Measurements from ENCODE around the gene PEX7. TPM values are rescaled to one million over a fixed set of nuclear protein-coding genes. Genes with fewer than 3 reads are reported as not detected.

Gene PEX7
- total RNA-seq, 2 experiments from 2014 or later, result 2.5 to 3.3 TPM

DNA sequence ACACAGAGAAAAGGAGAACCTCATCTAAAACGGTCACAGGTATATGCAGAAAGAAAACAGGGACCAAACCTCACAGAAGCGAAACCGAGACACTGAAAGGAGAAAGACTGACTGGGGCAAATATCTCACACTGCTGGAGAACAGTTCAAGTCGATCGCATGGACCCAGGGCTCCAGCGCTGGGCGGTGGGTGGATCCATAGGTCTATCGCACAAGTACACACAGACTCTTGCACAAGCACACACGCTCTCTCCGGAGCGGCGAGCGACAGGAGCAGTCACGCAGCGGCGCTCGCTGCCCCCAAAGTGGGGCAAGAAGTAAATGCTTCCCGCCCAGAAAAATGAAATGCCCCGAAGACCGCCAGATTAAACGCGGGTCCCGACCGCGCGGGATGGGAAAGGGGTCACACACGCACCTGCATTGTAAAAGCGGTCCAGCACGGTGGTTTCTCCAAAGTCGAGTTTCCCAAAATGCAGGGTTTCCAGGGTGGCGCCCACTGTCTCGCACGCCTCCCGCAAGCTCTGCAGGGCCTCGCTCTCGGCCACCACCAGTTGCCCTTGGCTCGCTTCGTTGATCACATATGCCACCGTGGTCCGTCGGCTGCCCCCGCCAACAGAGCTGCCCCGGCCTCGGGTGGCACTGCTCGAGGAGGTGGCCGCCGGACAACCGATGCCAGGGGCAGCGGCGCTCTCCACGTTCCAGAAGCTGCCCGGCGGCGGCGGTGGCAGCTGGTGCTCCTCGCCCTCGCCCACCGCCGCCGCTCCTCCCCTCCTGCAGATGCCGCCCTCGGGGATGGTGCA lies 30.9 kb upstream of the PEX7 start:
- peak overlapping the region; percentile 81 for H3K27ac Mint-ChIP-seq
- peak; percentile 14 for ATAC-seq
- H3K36me3 Mint-ChIP-seq (ENCODE audit: low read depth), result peaks cover 28% of the 10 kb centered on the region
- POLR2A ChIA-PET, result interaction anchor here (0.7 to 3.4 kb wide), 20 partner anchors 11 to 501 kb away, joined by 3 to 43 read pairs (median 4); partner anchors contain the start of gene BCLAF1
- peak; percentile 65 for DNase-seq
- H3K9me3 Mint-ChIP-seq (ENCODE audit: insufficient read depth), result no peaks in the 10 kb centered on the region
- H3K4me3 Mint-ChIP-seq, result peak overlapping the region; percentile 96
- H3K4me1 Mint-ChIP-seq (ENCODE audit: low read depth), result peaks cover 40% of the 10 kb centered on the region
- no peaks in the 10 kb centered on the region for H3K27me3 Mint-ChIP-seq (ENCODE audit: low read depth)
- CTCF ChIA-PET, result interaction anchor here (0.6 to 9.6 kb wide), 81 partner anchors 9 to 504 kb away, joined by 3 to 496 read pairs (median 6); partner anchors contain the start of genes BCLAF1, PEX7 and SLC35D3

DNA sequence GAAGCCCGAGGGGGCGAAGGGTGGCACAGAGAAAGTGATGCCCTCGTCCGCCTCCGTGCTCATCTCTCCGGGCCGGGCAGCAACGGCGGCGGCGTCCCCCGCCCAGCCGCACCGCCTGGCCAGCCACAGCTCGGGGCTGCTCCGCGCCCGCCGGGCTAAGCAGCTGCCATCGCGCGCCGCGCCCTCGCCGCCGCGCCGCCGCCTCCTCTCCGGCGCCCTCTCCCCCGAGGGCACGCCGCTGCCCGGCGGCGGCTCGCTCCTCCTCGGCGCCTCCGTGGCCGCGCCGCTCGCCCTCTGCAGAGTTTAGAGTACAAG lies 30.3 kb upstream of the PEX7 start:
- Mint-ChIP-seq H3K36me3 (ENCODE audit: low read depth) (peaks cover 28% of the 10 kb centered on the region), H3K27ac (peak overlapping the region; percentile 97), H3K9me3 (ENCODE audit: insufficient read depth) (no peaks in the 10 kb centered on the region), H3K27me3 (ENCODE audit: low read depth) (no peaks in the 10 kb centered on the region), H3K4me1 (ENCODE audit: low read depth) (peaks cover 40% of the 10 kb centered on the region), H3K4me3 (peak overlapping the region; percentile 96)
- ATAC-seq (peak; percentile 29), DNase-seq (no peak)
- ChIA-PET CTCF (interaction anchor here (0.6 to 9.6 kb wide), 83 partner anchors 10 to 504 kb away, joined by 3 to 496 read pairs (median 6); partner anchors contain the start of genes BCLAF1, PEX7 and SLC35D3), POLR2A (interaction anchor here (0.6 to 3.4 kb wide), 23 partner anchors 8 to 502 kb away, joined by 3 to 43 read pairs (median 4); partner anchors contain the start of gene BCLAF1)

DNA sequence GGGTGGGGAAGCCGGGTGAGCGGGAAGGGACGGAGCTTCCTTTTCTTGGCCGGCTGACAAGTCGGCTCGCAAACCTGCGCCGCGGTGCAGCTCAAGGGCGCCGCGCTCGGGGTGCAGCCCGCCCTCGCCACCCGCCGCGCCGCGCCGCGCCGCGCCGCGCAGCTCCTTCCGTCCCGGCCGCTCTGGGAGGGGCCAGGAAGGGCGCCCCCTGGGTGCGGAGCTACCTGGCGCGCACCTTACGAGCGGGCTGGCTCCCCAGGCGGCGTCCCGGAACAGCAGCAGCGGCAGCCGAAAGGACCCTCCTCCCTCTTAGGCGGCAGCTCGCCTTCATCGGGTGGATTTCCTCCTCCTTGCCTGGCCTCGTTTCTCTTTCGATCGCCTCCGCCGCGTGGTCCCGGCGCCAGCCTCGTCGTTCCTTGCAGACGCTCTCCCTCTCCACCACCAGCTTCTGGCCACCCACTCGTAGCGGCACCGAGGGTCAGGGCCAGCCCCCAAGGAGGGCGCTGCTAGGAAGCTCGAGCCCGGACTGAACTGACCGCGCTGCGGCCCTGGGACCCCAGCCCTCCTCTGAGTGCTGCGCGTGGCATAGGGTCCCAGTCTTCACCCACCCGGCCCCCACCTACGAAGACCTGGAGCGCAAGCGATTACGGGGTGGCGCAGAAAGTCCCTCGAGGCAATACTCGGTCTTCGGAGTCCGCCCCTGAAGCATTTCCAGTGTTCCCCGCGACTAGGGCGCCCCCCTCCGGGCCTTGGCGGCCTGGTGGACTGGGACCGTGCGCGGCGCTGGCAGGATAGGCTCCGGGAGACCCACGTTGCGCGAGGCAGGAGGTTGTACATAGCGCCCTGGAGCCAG lies 29.8 kb upstream of the PEX7 start, which contains the start of gene MAP3K5:
Gene MAP3K5 (minus strand): TSS at position 68 of the 853 bp plus-strand sequence. CDS start 320 bp downstream, outside the sequence.
- ChIA-PET CTCF (interaction anchor here (0.6 to 9.6 kb wide), 84 partner anchors 9 to 505 kb away, joined by 3 to 496 read pairs (median 6); partner anchors contain the start of genes BCLAF1, PEX7 and SLC35D3), POLR2A (interaction anchor here (0.6 to 3.4 kb wide), 24 partner anchors 9 to 503 kb away, joined by 3 to 43 read pairs (median 4); partner anchors contain the start of gene BCLAF1)
- Mint-ChIP-seq H3K4me1 (ENCODE audit: low read depth) (peaks cover 35% of the 10 kb centered on the region), H3K27ac (peak within 1 kb of the TSS; percentile 97), H3K9me3 (ENCODE audit: insufficient read depth) (no peaks in the 10 kb centered on the region), H3K4me3 (peak within 1 kb of the TSS; percentile 96), H3K27me3 (ENCODE audit: low read depth) (no peaks in the 10 kb centered on the region), H3K36me3 (ENCODE audit: low read depth) (peaks cover 23% of the 10 kb centered on the region)
- ATAC-seq, result peak; percentile 86
- peak; percentile 95 for DNase-seq

DNA sequence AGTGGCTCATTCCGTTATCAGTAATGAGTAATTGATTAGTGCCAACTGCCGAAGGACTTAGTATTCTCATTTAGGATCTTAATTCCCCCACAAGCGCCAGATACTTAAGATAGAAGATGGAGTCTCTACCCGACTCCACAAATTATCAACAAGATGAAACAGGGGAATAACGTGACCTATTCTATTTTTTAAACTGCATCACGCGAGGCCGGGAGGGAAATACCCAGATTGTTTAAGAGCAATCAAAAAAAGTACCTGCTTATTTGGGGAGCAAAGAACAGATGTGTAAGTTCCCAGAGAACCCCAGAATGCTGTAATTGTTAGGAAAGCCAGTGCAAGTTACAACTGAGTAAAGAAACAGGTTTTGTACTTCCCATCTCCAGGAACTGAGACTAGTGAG lies 29.0 kb upstream of the PEX7 start:
- DNase-seq, result no peak
- no peak for ATAC-seq
- ChIA-PET POLR2A (interaction anchor here (1.5 to 3.4 kb wide), 3 partner anchors 30 to 149 kb away, joined by 8 to 43 read pairs (median 29); no protein-coding TSS in a partner anchor), CTCF (interaction anchor here (1.4 to 9.6 kb wide), 19 partner anchors 11 to 267 kb away, joined by 5 to 496 read pairs (median 11); no protein-coding TSS in a partner anchor)
- Mint-ChIP-seq H3K27ac (no peak overlapping the region), H3K36me3 (ENCODE audit: low read depth) (peaks cover 16% of the 10 kb centered on the region), H3K4me1 (ENCODE audit: low read depth) (peaks cover 27% of the 10 kb centered on the region), H3K9me3 (ENCODE audit: insufficient read depth) (no peaks in the 10 kb centered on the region), H3K27me3 (ENCODE audit: low read depth) (no peaks in the 10 kb centered on the region), H3K4me3 (peak overlapping the region; percentile 96)

- CTCF ChIA-PET, result interaction anchor here (1.0 to 5.9 kb wide), 4 partner anchors 56 to 180 kb away, joined by 4 to 73 read pairs (median 6); no protein-coding TSS in a partner anchor
- POLR2A ChIA-PET, result no interaction called here
Observed at GRCh38 chr6:136795386-136795785, 27.0 kb upstream of the PEX7 start.

GRCh38 chr6:136795996-136796395 lies 26.4 kb upstream of the PEX7 start:
- Mint-ChIP-seq H3K4me1 (ENCODE audit: low read depth) (peaks cover 7% of the 10 kb centered on the region), H3K36me3 (ENCODE audit: low read depth) (peaks cover 5% of the 10 kb centered on the region), H3K4me3 (no peak overlapping the region), H3K9me3 (ENCODE audit: insufficient read depth) (no peaks in the 10 kb centered on the region), H3K27ac (no peak overlapping the region), H3K27me3 (ENCODE audit: low read depth) (no peaks in the 10 kb centered on the region)
- ATAC-seq, result no peak
- ChIA-PET POLR2A (no interaction called here), CTCF (interaction anchor here (1.0 to 5.9 kb wide), 3 partner anchors 151 to 189 kb away, joined by 3 to 73 read pairs (median 4); no protein-coding TSS in a partner anchor)
- DNase-seq, result no peak

More at GRCh38 chr6:136795386-136795785, 27.0 kb upstream of the PEX7 start:
- ATAC-seq (no peak), DNase-seq (no peak)
- no peaks in the 10 kb centered on the region for H3K9me3 Mint-ChIP-seq (ENCODE audit: insufficient read depth)
- peaks cover 7% of the 10 kb centered on the region for H3K36me3 Mint-ChIP-seq (ENCODE audit: low read depth)
- H3K27me3 Mint-ChIP-seq (ENCODE audit: low read depth), result no peaks in the 10 kb centered on the region
- no peak overlapping the region for H3K27ac Mint-ChIP-seq
- no peak overlapping the region for H3K4me3 Mint-ChIP-seq
- peaks cover 12% of the 10 kb centered on the region for H3K4me1 Mint-ChIP-seq (ENCODE audit: low read depth)

GRCh38 chr6:136798044-136798443 lies 24.3 kb upstream of the PEX7 start:
- no peak for DNase-seq
- ChIA-PET CTCF (interaction anchor here (5.9 kb wide), 1 partner anchor 153 kb away, joined by 73 read pairs; no protein-coding TSS in a partner anchor), POLR2A (no interaction called here)
- Mint-ChIP-seq H3K27ac (no peak overlapping the region), H3K4me1 (ENCODE audit: low read depth) (peaks cover 5% of the 10 kb centered on the region), H3K4me3 (no peak overlapping the region), H3K27me3 (ENCODE audit: low read depth) (no peaks in the 10 kb centered on the region), H3K9me3 (ENCODE audit: insufficient read depth) (no peaks in the 10 kb centered on the region), H3K36me3 (ENCODE audit: low read depth) (no peaks in the 10 kb centered on the region)
- no peak for ATAC-seq

- POLR2A ChIA-PET, result no interaction called here
Observed at GRCh38 chr6:136801581-136801980, 20.8 kb upstream of the PEX7 start.

GRCh38 chr6:136803608-136804007 lies 18.8 kb upstream of the PEX7 start:
- CTCF ChIA-PET, result interaction anchor here (1.3 to 2.2 kb wide), 2 partner anchors 11 to 160 kb away, joined by 5 to 7 read pairs; partner anchors contain the start of gene MAP3K5
- H3K27ac Mint-ChIP-seq, result no peak overlapping the region
- H3K36me3 Mint-ChIP-seq (ENCODE audit: low read depth), result no peaks in the 10 kb centered on the region
- no peaks in the 10 kb centered on the region for H3K9me3 Mint-ChIP-seq (ENCODE audit: insufficient read depth)
- no peaks in the 10 kb centered on the region for H3K4me1 Mint-ChIP-seq (ENCODE audit: low read depth)
- ATAC-seq, result no peak
- H3K27me3 Mint-ChIP-seq (ENCODE audit: low read depth), result peaks cover 3% of the 10 kb centered on the region
- DNase-seq, result no peak
- POLR2A ChIA-PET, result no interaction called here
- no peak overlapping the region for H3K4me3 Mint-ChIP-seq

More at GRCh38 chr6:136801581-136801980, 20.8 kb upstream of the PEX7 start:
- no peaks in the 10 kb centered on the region for H3K4me1 Mint-ChIP-seq (ENCODE audit: low read depth)
- DNase-seq (no peak), ATAC-seq (no peak)
- CTCF ChIA-PET, result interaction anchor here (1.7 to 2.1 kb wide), 2 partner anchors 9 to 157 kb away, joined by 6 to 8 read pairs; partner anchors contain the start of gene MAP3K5
- peaks cover 3% of the 10 kb centered on the region for H3K27me3 Mint-ChIP-seq (ENCODE audit: low read depth)
- H3K9me3 Mint-ChIP-seq (ENCODE audit: insufficient read depth), result no peaks in the 10 kb centered on the region
- no peak overlapping the region for H3K4me3 Mint-ChIP-seq
- H3K36me3 Mint-ChIP-seq (ENCODE audit: low read depth), result no peaks in the 10 kb centered on the region
- H3K27ac Mint-ChIP-seq, result no peak overlapping the region

DNA sequence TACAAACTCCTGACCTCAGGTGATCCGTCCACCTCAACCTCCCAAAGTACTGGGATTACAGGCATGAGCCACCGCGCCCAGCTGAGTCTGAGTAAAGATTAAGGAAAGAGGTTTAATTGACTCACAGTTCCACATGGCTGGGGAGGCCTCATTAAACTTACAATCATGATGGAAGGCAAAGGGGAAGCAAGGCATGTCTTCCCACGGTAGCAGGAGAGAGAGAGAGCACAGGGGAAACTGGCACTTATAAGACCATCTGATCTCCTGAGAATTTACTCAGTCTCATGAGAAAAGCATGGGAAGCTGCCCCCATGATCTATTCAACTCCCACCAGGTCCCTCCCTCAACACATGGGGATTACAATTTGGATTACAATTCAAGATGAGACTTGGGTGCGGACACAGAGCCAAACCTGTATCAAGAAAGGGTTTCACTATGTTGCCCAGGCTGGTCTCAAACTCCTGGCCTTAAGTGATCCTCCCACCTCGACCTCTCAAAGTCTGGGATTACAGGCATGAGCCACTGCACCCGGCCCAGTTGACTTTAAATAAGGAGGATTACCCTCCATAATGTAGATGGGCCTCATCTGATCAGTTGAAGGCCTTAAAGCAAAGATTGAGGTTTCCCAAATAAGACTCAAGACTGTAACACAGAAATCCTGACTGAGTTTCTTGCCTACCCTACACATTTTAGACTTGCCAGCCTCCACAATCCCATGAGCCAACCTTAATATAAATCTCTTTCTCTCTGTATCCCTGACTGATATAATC lies 13.1 kb upstream of the PEX7 start:
- ATAC-seq (no peak), DNase-seq (no peak)
- Mint-ChIP-seq H3K27ac (no peak overlapping the region), H3K4me3 (no peak overlapping the region), H3K36me3 (ENCODE audit: low read depth) (no peaks in the 10 kb centered on the region), H3K4me1 (ENCODE audit: low read depth) (no peaks in the 10 kb centered on the region), H3K27me3 (ENCODE audit: low read depth) (no peaks in the 10 kb centered on the region), H3K9me3 (ENCODE audit: insufficient read depth) (no peaks in the 10 kb centered on the region)
- ChIA-PET CTCF (interaction anchor here (1.7 kb wide), 1 partner anchor 17 kb away, joined by 4 read pairs; the partner anchor contains the start of gene MAP3K5), POLR2A (no interaction called here)
